Stomach (tissue), 9 donors: ENCODE results near the gene CNGA4. TPM values are rescaled to one million over a fixed set of nuclear protein-coding genes. Genes with fewer than 3 reads are reported as not detected.

Source experiments
- DNase-seq, 2 donors: peaks; one replicate each; pipeline versions ENCODE4 v3.0.0 to v3.0.0-alpha.2; 2013 to 2019
- H3K27ac ChIP-seq, 5 donors: fragments of 200-600 bp in 4 of 5; sonication (generic) in 4 of 5; one replicate each; pipeline ENCODE4 v1.5.1; 2013 to 2019; ENCODE audit warnings: mild to moderate bottlenecking in 1 of 5, moderate library complexity in 1 of 5
- H3K27me3 ChIP-seq, 3 donors: fragments of 200-600 bp; sonication (generic); one replicate each; pipeline ENCODE4 v1.5.1; 2017 to 2019; ENCODE audit warnings: mixed run types in 1 of 3
- H3K36me3 ChIP-seq, 4 donors: fragments of 200-600 bp; sonication (generic); 1 replicate in 3 of 4; 2 replicates in 1 of 4; pipeline ENCODE4 v1.5.1; 2016 to 2019
- H3K4me1 ChIP-seq, 4 donors: fragments of 200-600 bp; sonication (generic); one replicate each; pipeline ENCODE4 v1.5.1; 2016 to 2019
- H3K4me3 ChIP-seq, 4 donors: fragments of 200-600 bp; sonication (generic) in 3 of 4; one replicate each; pipeline ENCODE4 v1.5.1; 2016 to 2019; ENCODE audit warnings: mild to moderate bottlenecking in 1 of 4
- H3K9me3 ChIP-seq, 4 donors: fragments of 200-600 bp; sonication (generic); one replicate each; pipeline ENCODE4 v1.5.1; 2016 to 2019
- CTCF ChIP-seq, 7 experiments: fragments of 450-650 bp in 4 of 7; fragments of 200-600 bp in 3 of 7; sonication (generic) in 3 of 7; IDR thresholded peaks; one replicate each; pipeline ENCODE4 v1.5.1; 2016 to 2019; ENCODE audit warnings: antibody characterized with exemption in 7 of 7, control low read depth in 2 of 7, mild to moderate bottlenecking in 1 of 7
- EP300 ChIP-seq: sonication (generic); formaldehyde crosslinking; IDR thresholded peaks from one replicate; pipeline ENCODE4 v1.6.1; 2017; ENCODE audit warnings: antibody characterized with exemption
- POLR2A ChIP-seq, 4 donors: fragments of 450-650 bp; IDR thresholded peaks; one replicate each; pipeline ENCODE4 v1.6.1; 2016; ENCODE audit warnings: antibody characterized with exemption in 4 of 4, control low read depth in 2 of 4, mild to moderate bottlenecking in 1 of 4, moderate library complexity in 1 of 4
- POLR2AphosphoS5 ChIP-seq, 3 donors: sonication (generic); formaldehyde crosslinking; IDR thresholded peaks; one replicate each; pipeline ENCODE4 v1.6.1; 2016; ENCODE audit warnings: antibody characterized with exemption in 3 of 3
- WGBS, 5 donors: extraction: QIAGEN DNeasy Blood & Tissue Kit in 3 of 5; methylation state at CpG; one replicate each; pipeline versions ENCODE4 v1.1.5 to v1.1.7; 2013 to 2018; 5-methylcytosine and 5-hydroxymethylcytosine counted together
- intact Hi-C: fragments of 100-400 bp; cut with DNase I; formaldehyde crosslinking; loops from one replicate; pipeline ENCODE4 v1.15.1; 2023; ENCODE audit warnings: low total_unique reads
- polyA plus RNA-seq, 3 donors: library from polyadenylated mRNA; stranded (reverse); fragments of 200-250 nt; gene quantifications; one replicate each; pipeline ENCODE4 v1.2.3, GENCODE V29; 2013
- total RNA-seq, 5 donors: library from RNA; depleted of rRNA; stranded (reverse); fragments of >200 nt; gene quantifications; one replicate each; pipeline versions ENCODE4 v1.1.0 to v1.2.3, GENCODE V29; 2014 to 2016
- donor health status: healthy with polysubstance abuse.
- donor health status: Bipolar disorder and iron deficiency.
- donor health status: healthy.

Gene CNGA4
- total and polyA plus RNA-seq, 8 donors, result 0.08 TPM; not detected in 7

GRCh38 chr11:6260207-6260726 is 21.4 kb downstream of the CNGA4 start:
- intact Hi-C loops, result loop anchor here (10.0 kb wide), 1 partner anchor 55 kb away; no protein-coding TSS in a partner anchor
- peaks cover 5 to 47% (median 23%) of the 10 kb centered on the region in 3 donors for H3K27me3 ChIP-seq
- peaks cover 15 to 34% (median 29%) of the 10 kb centered on the region in 4 donors for H3K4me1 ChIP-seq
- 17 to 38% (median 25%) methylated on average over 5 of the region's 5 CpGs for WGBS, 5 donors
- H3K36me3 ChIP-seq, result peaks cover 0 to 6% (median 0%) of the 10 kb centered on the region in 4 donors
- H3K4me3 ChIP-seq, result peak overlapping the region; percentile 42 to 58 (median 49)
- no peaks in the 10 kb centered on the region for H3K9me3 ChIP-seq
- TF ChIP-seq EP300, result no peak
- no peak for TF ChIP-seq POLR2AphosphoS5 (IDR thresholded peaks at IDR 0.05)
- no peak for TF ChIP-seq POLR2A (IDR thresholded peaks at IDR 0.05)
- no peak for TF ChIP-seq CTCF (IDR thresholded peaks at IDR 0.05)
- peak in 1 of 2 donors; percentile 28 for DNase-seq
- H3K27ac ChIP-seq, result peak overlapping the region; percentile 65 to 90 (median 82)

DNA sequence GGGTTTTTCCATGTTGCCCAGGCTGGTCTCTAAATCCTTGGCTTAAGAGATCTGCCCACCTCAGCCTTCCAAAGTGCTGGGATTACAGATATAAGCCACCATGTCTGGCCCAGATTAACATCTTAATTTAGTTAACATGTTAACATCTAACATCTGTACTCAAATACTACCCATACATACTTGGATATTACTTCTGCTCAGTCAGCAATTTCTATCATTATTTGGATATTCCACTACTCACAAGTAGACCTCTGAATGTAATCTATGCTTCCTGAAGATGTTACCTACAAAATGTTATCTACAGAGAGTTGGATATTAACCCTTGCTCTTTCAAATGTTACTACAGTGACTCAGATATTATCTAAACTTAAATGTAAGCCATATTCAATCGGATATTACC is 24.8 kb downstream of the CNGA4 start:
- peaks cover 11 to 21% (median 20%) of the 10 kb centered on the region in 4 donors for H3K4me1 ChIP-seq
- no peak for DNase-seq
- WGBS, 5 donors, result 83 to 100% (median 88%) methylated on average over 1 of the region's 1 CpG
- intact Hi-C loops, result loop anchor here (10.0 kb wide), 1 partner anchor 51 kb away; no protein-coding TSS in a partner anchor
- no peak overlapping the region for H3K27ac ChIP-seq
- H3K4me3 ChIP-seq, result no peak overlapping the region
- H3K9me3 ChIP-seq, result no peaks in the 10 kb centered on the region
- H3K27me3 ChIP-seq, result peaks cover 5 to 24% (median 17%) of the 10 kb centered on the region in 3 donors
- TF ChIP-seq EP300, result no peak
- no peak for TF ChIP-seq POLR2AphosphoS5 (IDR thresholded peaks at IDR 0.05)
- TF ChIP-seq POLR2A (IDR thresholded peaks at IDR 0.05), result no peak
- no peak for TF ChIP-seq CTCF (IDR thresholded peaks at IDR 0.05)
- peaks cover 0 to 6% (median 0%) of the 10 kb centered on the region in 4 donors for H3K36me3 ChIP-seq

- Histone ChIP-seq H3K27me3 (peaks cover 0 to 12% (median 0%) of the 10 kb centered on the region in 3 donors), H3K4me1 (no peaks in the 10 kb centered on the region), H3K27ac (no peak overlapping the region), H3K4me3 (no peak overlapping the region), H3K9me3 (no peaks in the 10 kb centered on the region), H3K36me3 (peaks cover 0 to 23% (median 8%) of the 10 kb centered on the region in 4 donors)
- no peak for DNase-seq
- WGBS, 5 donors, result 74 to 100% (median 81%) methylated on average over 1 of the region's 1 CpG
- TF ChIP-seq CTCF (IDR thresholded peaks at IDR 0.05), result no peak
- no peak for TF ChIP-seq EP300
- no peak for TF ChIP-seq POLR2A (IDR thresholded peaks at IDR 0.05)
- TF ChIP-seq POLR2AphosphoS5 (IDR thresholded peaks at IDR 0.05), result no peak
- intact Hi-C loops, result loop anchor here (10.0 kb wide), 1 partner anchor 46 kb away; no protein-coding TSS in a partner anchor
These were observed 29.9 kb downstream of the CNGA4 start for GRCh38 chr11:6268820-6269219.

DNA sequence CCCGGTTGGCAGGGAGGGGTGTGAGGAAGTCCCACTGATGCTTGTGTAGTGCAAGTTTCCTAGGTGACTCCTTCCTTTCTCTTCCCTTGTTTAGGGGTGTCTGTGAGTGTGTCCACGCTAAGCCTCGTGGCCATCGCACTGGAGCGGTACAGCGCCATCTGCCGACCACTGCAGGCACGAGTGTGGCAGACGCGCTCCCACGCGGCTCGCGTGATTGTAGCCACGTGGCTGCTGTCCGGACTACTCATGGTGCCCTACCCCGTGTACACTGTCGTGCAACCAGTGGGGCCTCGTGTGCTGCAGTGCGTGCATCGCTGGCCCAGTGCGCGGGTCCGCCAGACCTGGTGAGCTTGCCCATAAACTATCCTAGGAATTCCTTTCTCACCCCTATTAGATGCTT is 31.1 kb downstream of the CNGA4 start:
- peaks cover 0 to 17% (median 8%) of the 10 kb centered on the region in 4 donors for H3K36me3 ChIP-seq
- no peaks in the 10 kb centered on the region for H3K9me3 ChIP-seq
- intact Hi-C loops, result loop anchor here (10.0 kb wide), 1 partner anchor 45 kb away; no protein-coding TSS in a partner anchor
- peaks cover 0 to 12% (median 0%) of the 10 kb centered on the region in 3 donors for H3K27me3 ChIP-seq
- no peaks in the 10 kb centered on the region for H3K4me1 ChIP-seq
- no peak overlapping the region for H3K27ac ChIP-seq
- WGBS, 5 donors, result 88 to 93% (median 92%) methylated on average over 24 of the region's 24 CpGs
- TF ChIP-seq EP300 (no peak), CTCF (IDR thresholded peaks at IDR 0.05) (no peak), POLR2A (IDR thresholded peaks at IDR 0.05) (no peak), POLR2AphosphoS5 (IDR thresholded peaks at IDR 0.05) (no peak)
- no peak overlapping the region for H3K4me3 ChIP-seq
- no peak for DNase-seq
